HCT116 (cell line): ENCODE results near the gene APH1B.

ENCODE experiments used
- CEBPB ChIP-seq: IDR thresholded peaks from 2 replicates; pipeline ENCODE4 v1.6.1; 2012; ENCODE audit warnings: low read depth
- EZH2 ChIP-seq: fragments of 200-600 bp; sonication (generic); IDR thresholded peaks from 2 replicates; pipeline ENCODE4 v1.6.1; 2017; ENCODE audit warnings: antibody characterized with exemption, mixed run types
- EZH2phosphoT487 ChIP-seq: fragments of 200-600 bp; IDR thresholded peaks from 2 replicates; pipeline ENCODE4 v1.6.1; 2018; ENCODE audit warnings: antibody characterized with exemption, borderline replicate concordance
- POLR2A ChIP-seq: IDR thresholded peaks from 2 replicates; pipeline ENCODE4 v1.7.0; 2011; ENCODE audit warnings: borderline replicate concordance; ENCODE audit not compliant: insufficient read depth, insufficient read length; ENCODE audit errors: extremely low read depth
- POLR2AphosphoS5 ChIP-seq: IDR thresholded peaks from 2 replicates; pipeline ENCODE4 v1.6.1; 2011; ENCODE audit warnings: mild to moderate bottlenecking, low read depth, low read length, moderate library complexity
- RAD21 ChIP-seq: IDR thresholded peaks from 2 replicates; pipeline ENCODE4 v1.6.1; 2012; ENCODE audit warnings: low read depth, mild to moderate bottlenecking
- TCF7L2 ChIP-seq: IDR thresholded peaks from 2 replicates; pipeline ENCODE4 v1.7.0; 2011; ENCODE audit warnings: borderline replicate concordance, inconsistent platforms; ENCODE audit not compliant: insufficient read depth, insufficient read length; ENCODE audit errors: extremely low read depth
- TF ChIP-seq, protein P1 (sequence below), 3 experiments: fragments of 200-600 bp in 1 of 3; sonication (generic) in 1 of 3; IDR thresholded peaks in 2 of 3; conservative IDR thresholded peaks in 1 of 3; 2 replicates each; pipeline ENCODE4 v1.5.1; 2012 to 2017; ENCODE audit warnings: low read depth in 2 of 3, low read length in 2 of 3, antibody characterized with exemption in 1 of 3, borderline replicate concordance in 1 of 3, control low read depth in 1 of 3, mild to moderate bottlenecking in 1 of 3, mixed read lengths in 1 of 3, mixed run types in 1 of 3, moderate library complexity in 1 of 3; ENCODE audit not compliant: insufficient read depth in 1 of 3
- TF ChIP-seq, protein P2 (sequence below): IDR thresholded peaks from 2 replicates; pipeline ENCODE4 v1.6.1; 2012; ENCODE audit warnings: low read depth

DNA sequence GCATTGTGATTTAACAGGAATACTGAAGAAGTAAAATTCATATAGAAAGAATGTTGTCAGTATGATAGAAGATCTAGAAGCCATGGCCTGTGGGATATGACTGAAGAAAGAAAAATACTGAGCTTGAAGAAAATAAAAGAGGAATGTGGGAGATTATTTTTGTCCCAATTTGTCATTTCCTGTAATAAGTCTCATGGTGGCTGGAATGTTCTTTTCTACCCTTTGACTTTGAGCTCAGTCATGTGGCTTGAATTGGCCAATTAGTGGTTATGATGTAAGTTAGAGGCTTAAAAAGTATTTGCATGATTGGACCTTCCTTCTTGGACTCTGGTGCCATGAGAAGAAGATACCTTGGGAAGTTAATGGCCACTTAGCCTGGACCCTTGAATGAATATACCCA lies 14.1 kb downstream of the APH1B start:
- TF ChIP-seq, protein P1, sequence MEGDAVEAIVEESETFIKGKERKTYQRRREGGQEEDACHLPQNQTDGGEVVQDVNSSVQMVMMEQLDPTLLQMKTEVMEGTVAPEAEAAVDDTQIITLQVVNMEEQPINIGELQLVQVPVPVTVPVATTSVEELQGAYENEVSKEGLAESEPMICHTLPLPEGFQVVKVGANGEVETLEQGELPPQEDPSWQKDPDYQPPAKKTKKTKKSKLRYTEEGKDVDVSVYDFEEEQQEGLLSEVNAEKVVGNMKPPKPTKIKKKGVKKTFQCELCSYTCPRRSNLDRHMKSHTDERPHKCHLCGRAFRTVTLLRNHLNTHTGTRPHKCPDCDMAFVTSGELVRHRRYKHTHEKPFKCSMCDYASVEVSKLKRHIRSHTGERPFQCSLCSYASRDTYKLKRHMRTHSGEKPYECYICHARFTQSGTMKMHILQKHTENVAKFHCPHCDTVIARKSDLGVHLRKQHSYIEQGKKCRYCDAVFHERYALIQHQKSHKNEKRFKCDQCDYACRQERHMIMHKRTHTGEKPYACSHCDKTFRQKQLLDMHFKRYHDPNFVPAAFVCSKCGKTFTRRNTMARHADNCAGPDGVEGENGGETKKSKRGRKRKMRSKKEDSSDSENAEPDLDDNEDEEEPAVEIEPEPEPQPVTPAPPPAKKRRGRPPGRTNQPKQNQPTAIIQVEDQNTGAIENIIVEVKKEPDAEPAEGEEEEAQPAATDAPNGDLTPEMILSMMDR (IDR thresholded peaks at IDR 0.05 in 2 of 3, conservative IDR thresholded peaks at IDR 0.05 in 1 of 3; ENCODE audit: borderline replicate concordance in 1 of 3, insufficient read depth in 1 of 3, low read depth in 2 of 3, low read length in 2 of 3): no peak
- TF ChIP-seq RAD21 (no peak), EZH2 (no peak), TCF7L2 (no peak), POLR2A (no peak), POLR2AphosphoS5 (no peak), EZH2phosphoT487 (no peak), CEBPB (no peak)
- TF ChIP-seq, protein P2, sequence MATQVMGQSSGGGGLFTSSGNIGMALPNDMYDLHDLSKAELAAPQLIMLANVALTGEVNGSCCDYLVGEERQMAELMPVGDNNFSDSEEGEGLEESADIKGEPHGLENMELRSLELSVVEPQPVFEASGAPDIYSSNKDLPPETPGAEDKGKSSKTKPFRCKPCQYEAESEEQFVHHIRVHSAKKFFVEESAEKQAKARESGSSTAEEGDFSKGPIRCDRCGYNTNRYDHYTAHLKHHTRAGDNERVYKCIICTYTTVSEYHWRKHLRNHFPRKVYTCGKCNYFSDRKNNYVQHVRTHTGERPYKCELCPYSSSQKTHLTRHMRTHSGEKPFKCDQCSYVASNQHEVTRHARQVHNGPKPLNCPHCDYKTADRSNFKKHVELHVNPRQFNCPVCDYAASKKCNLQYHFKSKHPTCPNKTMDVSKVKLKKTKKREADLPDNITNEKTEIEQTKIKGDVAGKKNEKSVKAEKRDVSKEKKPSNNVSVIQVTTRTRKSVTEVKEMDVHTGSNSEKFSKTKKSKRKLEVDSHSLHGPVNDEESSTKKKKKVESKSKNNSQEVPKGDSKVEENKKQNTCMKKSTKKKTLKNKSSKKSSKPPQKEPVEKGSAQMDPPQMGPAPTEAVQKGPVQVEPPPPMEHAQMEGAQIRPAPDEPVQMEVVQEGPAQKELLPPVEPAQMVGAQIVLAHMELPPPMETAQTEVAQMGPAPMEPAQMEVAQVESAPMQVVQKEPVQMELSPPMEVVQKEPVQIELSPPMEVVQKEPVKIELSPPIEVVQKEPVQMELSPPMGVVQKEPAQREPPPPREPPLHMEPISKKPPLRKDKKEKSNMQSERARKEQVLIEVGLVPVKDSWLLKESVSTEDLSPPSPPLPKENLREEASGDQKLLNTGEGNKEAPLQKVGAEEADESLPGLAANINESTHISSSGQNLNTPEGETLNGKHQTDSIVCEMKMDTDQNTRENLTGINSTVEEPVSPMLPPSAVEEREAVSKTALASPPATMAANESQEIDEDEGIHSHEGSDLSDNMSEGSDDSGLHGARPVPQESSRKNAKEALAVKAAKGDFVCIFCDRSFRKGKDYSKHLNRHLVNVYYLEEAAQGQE: no peak
